ENCODE measurements around the gene CAND1.
A peak's percentile ranks its signal among the peaks of the same experiment; 100 is the strongest.

Gene CAND1

DNA sequence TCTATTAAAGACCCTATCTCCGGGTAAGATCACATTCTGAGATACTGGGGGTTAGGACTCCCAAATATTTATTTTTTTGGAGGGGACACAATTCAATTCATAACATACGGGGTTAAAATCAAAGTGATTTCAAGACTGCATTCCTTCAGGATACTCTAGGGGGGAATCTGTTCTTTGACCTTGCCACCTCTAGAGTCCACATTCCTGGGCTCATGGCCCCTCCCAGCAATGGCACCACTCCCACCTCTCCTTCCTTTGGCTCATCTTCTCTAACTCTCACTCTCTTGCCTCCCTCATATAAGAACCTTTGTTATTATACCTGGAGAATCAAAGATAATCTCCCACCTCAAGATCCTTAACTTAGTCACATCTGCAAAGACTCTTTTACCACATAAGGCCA, 79.5 kb downstream of the CAND1 start:
- DNase-seq, result no peak

DNA sequence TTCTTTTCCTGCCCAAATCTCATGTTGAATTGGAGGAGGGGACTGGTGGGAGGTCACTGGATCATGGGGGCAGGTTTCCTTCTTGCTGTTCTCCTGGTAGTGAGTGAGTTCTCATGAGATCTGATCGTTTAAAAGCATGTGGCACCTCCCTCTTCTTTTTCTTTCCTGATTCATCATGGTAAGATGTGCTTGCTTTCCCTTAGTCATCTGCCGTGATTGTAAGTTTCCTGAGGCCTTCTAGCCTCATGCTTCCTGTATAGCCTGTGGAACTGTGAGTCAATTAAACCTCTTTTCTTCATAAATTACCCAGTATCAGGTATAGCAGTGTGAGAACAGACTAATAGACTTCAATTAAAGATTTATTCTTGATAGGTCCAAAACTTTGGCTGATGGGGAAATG, 83.5 kb downstream of the CAND1 start:
- no peak for DNase-seq

DNA sequence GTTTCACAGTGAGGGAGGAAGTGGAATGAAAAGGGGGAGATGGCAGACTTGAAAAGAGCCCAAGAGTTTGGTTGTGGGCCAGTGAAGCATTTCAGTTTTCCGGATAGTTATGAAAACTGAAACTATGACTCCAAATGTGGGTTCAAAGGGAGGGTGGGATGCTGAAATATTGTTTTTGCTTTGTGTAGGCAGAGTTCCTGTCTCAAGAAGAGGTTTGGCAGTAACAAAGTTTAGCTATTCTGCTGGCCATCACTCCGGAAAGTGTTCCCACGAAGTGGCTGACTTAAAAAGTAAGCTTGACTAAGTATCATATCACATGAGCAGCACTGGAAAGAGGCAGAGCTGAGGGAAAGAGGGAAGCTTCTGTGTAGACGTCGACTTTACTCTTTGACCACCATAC, 85.2 kb downstream of the CAND1 start:
- DNase-seq, result no peak

DNA sequence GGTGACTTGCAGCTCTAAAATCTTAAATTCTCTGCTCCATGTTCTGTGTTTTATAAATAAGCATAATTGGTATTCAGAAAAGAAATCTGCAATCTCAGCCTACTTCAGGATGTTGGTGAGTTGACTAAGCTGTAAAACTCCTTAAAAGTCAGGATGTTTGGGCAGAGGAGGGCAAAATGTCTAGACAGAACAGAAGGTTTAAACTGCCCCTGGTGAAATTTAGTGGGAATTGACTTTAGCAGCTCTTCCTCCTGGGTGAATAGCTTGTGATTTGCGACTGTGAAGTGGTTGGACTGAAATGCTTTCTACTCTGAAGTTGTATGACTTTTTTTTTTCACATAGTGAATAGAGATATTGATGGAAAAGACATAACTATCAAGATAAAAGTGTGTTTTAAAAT, 85.8 kb downstream of the CAND1 start:
- no peak for DNase-seq

DNA sequence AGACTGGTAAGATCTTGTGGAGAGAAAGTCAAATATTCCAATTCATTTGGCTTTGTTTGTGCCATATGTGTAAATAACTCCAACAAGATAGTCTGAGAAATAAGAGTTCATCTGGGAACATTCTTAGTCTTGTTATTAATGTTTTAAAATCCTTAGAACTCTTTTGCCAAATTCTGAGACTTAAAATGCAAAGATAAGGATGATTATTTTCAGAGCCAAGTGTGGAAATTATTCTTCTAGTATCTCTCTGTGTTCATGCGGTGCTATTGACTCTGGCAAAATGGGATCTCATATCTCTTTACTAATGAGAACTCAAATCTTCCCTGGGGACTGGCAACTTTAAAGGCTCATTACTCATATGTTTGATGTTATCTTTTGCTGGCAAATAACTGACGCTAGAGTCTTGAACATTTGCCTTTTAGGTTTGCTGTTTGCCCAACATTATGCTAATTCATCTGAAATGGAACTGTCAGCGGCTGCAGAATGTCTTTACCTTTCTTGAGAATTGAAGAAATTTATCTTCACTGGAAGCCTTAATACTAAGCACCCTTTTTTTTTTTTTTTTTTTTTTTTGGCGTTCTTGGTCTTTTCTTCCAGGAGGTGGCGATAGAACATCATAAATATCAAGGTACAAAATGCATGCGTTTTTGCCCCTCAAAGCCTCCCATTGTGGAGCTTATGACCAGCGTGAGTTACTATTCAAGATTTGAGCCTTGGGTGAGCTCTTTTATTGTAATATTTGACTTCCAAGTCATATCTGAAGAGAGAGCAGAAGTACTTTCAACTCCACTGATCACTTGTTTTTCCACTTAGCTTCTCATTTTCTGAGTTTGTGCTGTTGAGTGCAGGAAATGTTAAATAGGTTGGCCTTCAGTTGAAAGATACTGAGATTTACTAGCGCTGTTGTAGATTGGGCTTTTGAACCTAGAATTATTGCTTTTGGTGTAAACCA, 86.5 kb downstream of the CAND1 start:
- peak; percentile 66 for DNase-seq

DNA sequence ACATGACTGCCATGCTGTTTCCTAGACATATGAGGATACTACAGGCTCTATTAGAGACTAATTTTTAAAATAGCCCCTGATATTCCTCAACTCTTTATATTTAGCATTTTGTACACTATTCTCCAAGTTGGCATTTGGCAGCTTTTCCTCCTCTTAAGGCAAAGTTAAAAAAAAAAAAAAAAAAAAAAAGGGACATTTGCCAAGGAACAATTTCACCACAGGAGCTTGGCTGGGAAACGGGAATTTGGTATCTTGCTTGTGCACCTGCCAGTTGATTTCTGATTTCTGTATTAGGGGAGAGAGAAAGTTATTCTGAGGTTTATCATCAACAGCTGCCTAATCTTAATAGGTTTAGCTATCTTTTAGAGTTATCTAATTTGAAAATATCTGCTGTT, 87.2 kb downstream of the CAND1 start:
- no peak for DNase-seq

DNA sequence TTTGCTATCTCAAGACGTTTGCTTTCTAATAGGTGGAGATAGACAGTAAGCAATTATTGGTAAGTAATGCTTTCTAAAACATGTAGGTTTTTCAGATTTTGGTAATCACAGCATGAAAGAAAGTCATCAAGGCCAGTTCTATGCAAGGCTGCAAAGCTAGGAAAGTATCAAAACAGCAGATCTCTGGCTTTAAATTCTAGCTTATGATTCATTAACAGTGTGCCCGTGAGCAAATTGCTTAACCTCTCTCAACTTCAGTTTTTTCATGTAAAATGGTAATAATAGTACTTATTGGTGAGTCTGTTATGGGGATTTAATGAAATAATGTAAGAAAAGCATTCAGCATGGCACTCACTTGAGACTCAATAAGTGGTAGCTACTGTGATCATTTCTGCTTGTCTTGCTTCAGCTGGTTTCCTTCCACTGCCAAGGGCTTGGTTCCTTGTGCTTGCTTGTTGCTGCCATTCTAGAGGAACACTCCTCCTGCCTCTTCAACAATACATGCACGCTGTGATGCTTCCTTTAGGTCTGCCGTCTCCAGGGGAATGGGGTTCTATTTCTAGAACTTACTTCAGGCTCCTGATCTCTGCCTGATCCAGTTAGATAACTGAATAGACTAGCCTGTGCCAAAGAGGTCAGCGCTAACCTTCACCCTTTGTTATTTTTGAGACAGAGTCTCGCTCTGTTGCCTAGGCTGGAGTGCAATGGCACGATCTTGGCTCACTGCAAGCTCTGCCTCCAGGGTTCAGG, 88.4 kb downstream of the CAND1 start:
- DNase-seq, result no peak

DNA sequence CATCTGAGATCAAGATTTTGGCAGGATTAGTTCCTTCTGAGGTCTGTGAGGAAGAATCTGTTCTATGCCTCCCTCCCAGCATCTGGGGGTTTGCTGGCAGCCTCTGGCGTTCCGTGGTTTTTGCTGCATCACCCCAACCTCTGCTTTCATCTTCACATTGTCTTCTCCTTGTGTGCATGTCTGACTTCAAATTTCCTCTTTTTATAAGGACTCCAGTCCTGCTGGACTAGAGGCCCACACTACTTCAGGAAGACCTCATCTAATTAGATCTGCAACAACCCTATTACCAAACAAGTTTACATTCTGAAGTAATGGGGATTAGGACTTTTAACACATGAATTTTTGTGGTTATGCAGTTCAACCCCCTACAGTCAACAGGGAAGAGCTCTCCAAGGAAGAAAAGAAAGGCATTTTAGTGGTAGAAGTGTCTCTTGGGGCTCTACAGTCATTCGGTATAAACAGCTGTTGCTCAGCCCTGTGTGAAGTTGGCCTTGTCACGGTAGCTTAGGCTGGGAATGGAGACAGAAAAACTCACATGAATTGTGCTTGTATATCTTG, 89.7 kb downstream of the CAND1 start:
- no peak for DNase-seq

DNA sequence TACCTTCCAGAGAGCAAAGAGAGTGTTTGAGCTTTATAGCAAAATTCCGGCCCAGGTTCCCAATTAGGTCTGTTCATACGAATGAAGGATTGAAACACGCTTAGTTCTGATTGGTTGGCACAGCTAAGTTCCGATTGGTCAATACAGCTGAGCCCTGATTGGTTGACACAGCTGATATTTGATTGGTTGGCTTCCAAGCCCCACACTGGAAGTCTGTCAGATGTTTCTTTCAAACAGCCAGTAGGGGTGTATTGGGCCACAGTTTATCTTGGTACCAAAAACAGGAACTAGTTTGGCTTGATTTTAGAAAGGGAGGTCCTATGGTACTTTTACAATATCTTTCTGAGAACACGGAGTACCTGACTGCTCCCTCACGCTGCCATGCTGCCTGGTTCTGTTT, 93.4 kb downstream of the CAND1 start:
- DNase-seq, result no peak

DNA sequence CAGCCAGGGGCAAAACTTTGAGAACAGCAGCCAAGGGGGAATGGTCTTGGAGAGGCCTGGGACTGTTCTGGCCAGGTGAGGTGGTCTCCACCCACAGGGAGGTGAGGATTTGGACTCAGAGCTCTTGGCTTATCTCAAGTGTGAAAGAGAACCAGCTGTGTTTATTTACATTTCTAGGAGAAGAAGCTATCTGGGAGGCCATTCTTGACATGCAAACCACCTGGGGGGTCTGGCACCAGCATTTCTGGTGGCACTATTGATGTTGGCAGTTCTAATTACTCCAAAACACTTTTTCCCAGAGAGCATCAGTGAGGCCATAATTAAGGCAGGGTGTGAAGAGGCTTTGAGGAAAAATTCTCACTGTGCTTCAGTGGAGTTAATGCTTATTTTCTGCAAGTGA, 95.1 kb downstream of the CAND1 start:
- DNase-seq, result no peak

DNA sequence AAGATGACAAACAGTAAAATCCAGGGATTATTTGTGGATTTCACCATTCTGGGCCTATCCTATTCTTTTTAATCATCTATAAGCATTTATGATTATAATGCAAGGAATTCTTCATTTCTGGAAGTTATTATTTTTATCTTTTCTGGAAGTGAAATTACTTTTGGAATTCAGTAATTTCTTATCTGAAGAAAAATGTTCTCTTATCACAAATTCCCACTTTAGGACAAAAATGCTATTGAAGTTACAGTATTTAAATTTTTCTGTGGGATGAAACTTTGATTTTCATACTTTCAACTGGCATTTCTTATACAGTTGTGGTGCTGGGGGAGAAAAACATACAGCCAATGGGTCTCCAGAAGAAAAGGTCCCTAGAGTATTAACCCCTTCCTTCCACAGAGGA, 96.0 kb downstream of the CAND1 start:
- DNase-seq, result no peak

DNA sequence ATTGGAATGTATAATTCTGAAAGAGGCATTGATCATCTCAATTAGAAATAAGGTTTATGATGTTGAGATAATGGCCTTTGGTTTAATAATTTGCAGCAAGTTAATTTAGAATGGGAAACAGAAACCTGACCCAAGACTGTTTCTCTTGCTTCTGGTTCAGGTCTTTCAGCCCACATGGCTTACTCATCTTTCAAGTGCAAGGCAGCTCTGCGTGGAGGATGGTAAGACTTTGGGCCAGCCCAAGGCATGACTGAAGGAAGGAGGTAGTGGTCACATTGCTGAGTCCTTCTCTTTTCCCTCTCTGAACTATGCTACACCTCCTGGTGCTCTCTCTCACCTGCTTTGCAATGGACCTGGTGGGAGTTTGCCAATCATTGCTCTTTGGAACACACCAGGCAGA, 98.7 kb downstream of the CAND1 start:
- DNase-seq, result no peak

All from CD4-positive, alpha-beta T cell treated with Interleukin-17A for 1 hour (primary cell).